ENCODE results near the gene PTAFR. TPM values are rescaled to one million over a fixed set of nuclear protein-coding genes. Genes with fewer than 3 reads are reported as not detected.

PTAFR gene
- total and polyA plus RNA-seq, 2 donors (not counting 1 experiment from before 2014, with no cell fraction given), result under 0.01 to 0.25 TPM

GRCh38 chr1:28108001-28108400 is 68.5 kb downstream of the PTAFR start:
- Histone ChIP-seq H3K4me3 (replicated peaks in 1 of 4; ENCODE audit: control extremely low read depth in 1 of 4, insufficient read depth in 1 of 4, low read depth in 3 of 4, low read length in 4 of 4) (no peak overlapping the region), H3K36me3 (ENCODE audit: control insufficient read depth, insufficient read depth, low read length) (no peaks in the 10 kb centered on the region), H3K9me3 (ENCODE audit: control insufficient read depth, insufficient read depth, low read depth, low read length) (no peaks in the 10 kb centered on the region), H3K4me1 (ENCODE audit: control insufficient read depth, extremely low read depth, insufficient read depth, low read length) (peaks cover 5% of the 10 kb centered on the region), H2AFZ (ENCODE audit: low read length) (no peak overlapping the region), H3K27me3 (ENCODE audit: control insufficient read depth, insufficient read depth, low read length) (no peaks in the 10 kb centered on the region), H3K9ac (ENCODE audit: insufficient read depth, low read length) (no peak overlapping the region), H3K4me2 (ENCODE audit: extremely low read depth, insufficient read depth, low read length) (no peak overlapping the region), H4K20me1 (ENCODE audit: control insufficient read depth, extremely low read depth, insufficient read depth, low read length) (no peaks in the 10 kb centered on the region), H3K27ac (ENCODE audit: insufficient read depth, low read length) (no peak overlapping the region), H3K79me2 (ENCODE audit: control insufficient read depth, insufficient read depth, low read length) (no peaks in the 10 kb centered on the region)
- TF ChIP-seq CTCF (conservative IDR thresholded peaks at IDR 0.05 in 1 of 2, IDR thresholded peaks at IDR 0.05 in 1 of 2; ENCODE audit: low read depth in 1 of 2, low read length in 2 of 2) (no peak), EZH2 (IDR thresholded peaks at IDR 0.05; ENCODE audit: low read length, missing control alignments) (no peak)
- no peak for DNase-seq (ENCODE audit: low read depth in 2 of 2)

GRCh38 chr1:28104866-28105467 is 71.5 kb downstream of the PTAFR start:
- H3K4me3 ChIP-seq (replicated peaks in 1 of 4; ENCODE audit: control extremely low read depth in 1 of 4, insufficient read depth in 1 of 4, low read depth in 3 of 4, low read length in 4 of 4), result peak overlapping the region; percentile 11 to 40 (median 20)
- peak; percentile 57 to 67 for DNase-seq (ENCODE audit: low read depth in 2 of 2)
- H3K36me3 ChIP-seq (ENCODE audit: control insufficient read depth, insufficient read depth, low read length), result no peaks in the 10 kb centered on the region
- no peaks in the 10 kb centered on the region for H3K27me3 ChIP-seq (ENCODE audit: control insufficient read depth, insufficient read depth, low read length)
- H3K9ac ChIP-seq (ENCODE audit: insufficient read depth, low read length), result no peak overlapping the region
- peaks cover 4% of the 10 kb centered on the region for H3K4me1 ChIP-seq (ENCODE audit: control insufficient read depth, extremely low read depth, insufficient read depth, low read length)
- H3K27ac ChIP-seq (ENCODE audit: insufficient read depth, low read length), result no peak overlapping the region
- H3K79me2 ChIP-seq (ENCODE audit: control insufficient read depth, insufficient read depth, low read length), result no peaks in the 10 kb centered on the region
- TF ChIP-seq EZH2 (IDR thresholded peaks at IDR 0.05; ENCODE audit: low read length, missing control alignments), result no peak
- no peak for TF ChIP-seq CTCF (conservative IDR thresholded peaks at IDR 0.05 in 1 of 2, IDR thresholded peaks at IDR 0.05 in 1 of 2; ENCODE audit: low read depth in 1 of 2, low read length in 2 of 2)
- H4K20me1 ChIP-seq (ENCODE audit: control insufficient read depth, extremely low read depth, insufficient read depth, low read length), result no peaks in the 10 kb centered on the region
- peak overlapping the region; percentile 66 for H3K4me2 ChIP-seq (ENCODE audit: extremely low read depth, insufficient read depth, low read length)
- H2AFZ ChIP-seq (ENCODE audit: low read length), result peak overlapping the region; percentile 84
- H3K9me3 ChIP-seq (ENCODE audit: control insufficient read depth, insufficient read depth, low read depth, low read length), result no peaks in the 10 kb centered on the region

- Histone ChIP-seq H3K36me3 (ENCODE audit: control insufficient read depth, insufficient read depth, low read length) (no peaks in the 10 kb centered on the region), H3K4me3 (replicated peaks in 1 of 4; ENCODE audit: control extremely low read depth in 1 of 4, insufficient read depth in 1 of 4, low read depth in 3 of 4, low read length in 4 of 4) (no peak overlapping the region), H3K27ac (ENCODE audit: insufficient read depth, low read length) (no peak overlapping the region), H3K9ac (ENCODE audit: insufficient read depth, low read length) (no peak overlapping the region), H3K27me3 (ENCODE audit: control insufficient read depth, insufficient read depth, low read length) (no peaks in the 10 kb centered on the region), H3K4me1 (ENCODE audit: control insufficient read depth, extremely low read depth, insufficient read depth, low read length) (peaks cover 9% of the 10 kb centered on the region), H3K9me3 (ENCODE audit: control insufficient read depth, insufficient read depth, low read depth, low read length) (no peaks in the 10 kb centered on the region), H3K79me2 (ENCODE audit: control insufficient read depth, insufficient read depth, low read length) (no peaks in the 10 kb centered on the region), H4K20me1 (ENCODE audit: control insufficient read depth, extremely low read depth, insufficient read depth, low read length) (no peaks in the 10 kb centered on the region), H2AFZ (ENCODE audit: low read length) (no peak overlapping the region), H3K4me2 (ENCODE audit: extremely low read depth, insufficient read depth, low read length) (no peak overlapping the region)
- DNase-seq (ENCODE audit: low read depth in 2 of 2), result no peak
- TF ChIP-seq EZH2 (IDR thresholded peaks at IDR 0.05; ENCODE audit: low read length, missing control alignments) (no peak), CTCF (conservative IDR thresholded peaks at IDR 0.05 in 1 of 2, IDR thresholded peaks at IDR 0.05 in 1 of 2; ENCODE audit: low read depth in 1 of 2, low read length in 2 of 2) (no peak)
Observed at GRCh38 chr1:28102189-28102588, 74.3 kb downstream of the PTAFR start.
